ENCODE measurements around the gene GRB14.
"Not testable (repeated sequence)": the region's sequence is repeated elsewhere in the genome, so short reads cannot be mapped to it uniquely, and the experiment has no call there.

GRB14 gene

DNA sequence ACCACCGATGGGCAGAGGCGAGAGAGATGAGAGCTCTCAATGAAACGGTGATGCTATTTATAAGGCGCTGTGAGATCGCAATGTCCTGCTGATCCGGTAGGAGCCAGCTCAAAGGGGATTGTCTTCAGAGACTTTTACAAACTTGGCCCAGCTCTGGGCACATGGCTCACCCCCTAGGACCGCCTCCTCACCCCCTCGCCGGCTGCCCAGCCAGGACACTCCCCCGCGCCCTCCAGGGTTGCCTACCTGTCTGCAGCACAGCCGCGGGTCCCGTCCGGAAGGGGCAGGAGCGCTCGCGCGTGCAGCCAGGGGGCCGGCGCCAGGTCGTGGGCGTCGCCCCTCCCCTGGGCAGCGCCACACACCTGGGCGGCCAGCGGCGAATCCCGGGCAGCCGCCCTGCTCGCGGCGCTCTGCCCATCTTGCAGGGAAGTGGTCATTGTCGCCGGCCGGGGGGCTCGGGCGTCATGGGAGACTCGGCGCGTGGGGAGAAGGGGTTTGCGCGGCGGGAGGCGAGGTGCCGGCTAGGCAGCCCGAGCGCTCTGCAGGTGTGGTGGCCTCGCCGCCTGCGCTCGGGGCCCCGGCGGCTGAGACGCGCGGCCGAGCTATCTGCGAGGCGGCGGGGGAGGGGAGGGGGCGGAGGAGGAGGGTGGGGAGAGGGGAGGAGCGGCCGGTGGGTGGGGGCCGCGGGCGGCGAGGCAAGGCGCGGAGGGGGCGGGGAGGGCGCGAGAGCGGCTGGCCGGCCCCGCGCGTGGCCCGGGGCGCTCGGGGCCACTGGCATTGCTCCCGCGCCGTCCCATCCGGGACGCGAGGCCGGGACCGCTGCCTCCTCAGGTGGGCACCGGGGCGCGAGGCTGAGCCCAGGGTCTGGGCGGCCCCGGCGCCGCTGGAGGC, at the start of gene GRB14:
Gene GRB14 (minus strand): TSS at position 610 of the 891 bp plus-strand sequence. CDS start 173 bp downstream, at position 437.
- DNase-seq (ENCODE audit: low read depth in 2 of 3, low spot score in 1 of 3): no peak

DNA sequence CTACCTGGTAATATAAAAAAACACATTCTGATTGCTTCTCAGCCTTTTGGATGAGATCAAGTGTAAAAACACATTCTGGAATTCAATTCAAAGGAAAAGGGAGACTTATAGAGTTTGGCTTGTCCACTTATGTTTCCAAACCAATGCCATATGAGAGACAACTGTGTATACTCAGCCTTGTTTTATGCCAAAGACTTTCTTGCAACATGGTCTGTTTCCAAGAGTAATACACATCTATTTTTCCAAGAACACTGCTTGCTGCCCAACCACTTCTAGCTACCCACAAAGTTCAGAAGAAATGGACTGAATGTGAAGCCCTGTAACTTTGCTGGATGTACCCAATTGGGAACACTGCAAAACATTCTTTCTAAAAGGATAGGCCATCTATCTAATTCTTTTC, 48.0 kb upstream of the GRB14 start:
- DNase-seq (ENCODE audit: low read depth in 2 of 3, low spot score in 1 of 3): no peak

DNA sequence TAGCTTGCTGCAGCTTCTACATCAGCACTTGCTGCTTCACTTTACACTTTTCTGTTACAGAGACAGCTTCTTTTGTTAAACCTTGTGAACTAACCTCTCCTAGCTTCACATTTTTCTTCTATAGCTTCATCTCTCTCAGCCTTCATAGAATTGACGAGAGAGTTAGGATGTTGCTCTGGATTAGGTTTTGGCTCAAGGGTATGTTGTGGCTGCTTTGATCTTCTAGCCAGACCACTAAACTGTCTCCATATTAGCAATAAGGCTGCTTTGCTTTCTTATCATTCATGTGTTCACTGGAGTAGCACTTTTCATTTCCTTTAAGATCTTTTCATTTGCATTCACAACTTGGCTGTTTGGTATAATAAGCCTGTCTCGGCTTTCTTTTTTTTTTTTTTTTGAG, 46.3 kb upstream of the GRB14 start:
- DNase-seq (ENCODE audit: low read depth in 2 of 3, low spot score in 1 of 3): no peak

DNA sequence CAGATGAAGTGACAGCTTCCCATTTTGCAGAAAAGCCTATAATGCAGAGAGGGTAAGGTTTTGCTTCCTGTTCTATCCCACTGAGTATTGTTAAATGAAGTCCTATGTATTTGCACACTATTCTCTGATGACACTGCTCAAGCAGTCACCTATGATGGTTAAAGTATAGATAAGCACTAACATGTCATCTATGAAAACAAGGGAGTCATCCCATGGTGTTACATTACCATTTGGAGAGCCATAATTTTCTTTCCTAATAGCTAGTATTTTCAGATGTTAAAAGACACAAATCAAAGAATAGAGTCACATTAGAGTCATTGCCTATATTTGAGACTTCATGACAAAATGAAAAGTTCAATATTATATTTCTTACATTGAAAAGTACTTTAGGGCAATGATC, 42.8 kb upstream of the GRB14 start:
- DNase-seq (ENCODE audit: low read depth in 2 of 3, low spot score in 1 of 3): no peak

DNA sequence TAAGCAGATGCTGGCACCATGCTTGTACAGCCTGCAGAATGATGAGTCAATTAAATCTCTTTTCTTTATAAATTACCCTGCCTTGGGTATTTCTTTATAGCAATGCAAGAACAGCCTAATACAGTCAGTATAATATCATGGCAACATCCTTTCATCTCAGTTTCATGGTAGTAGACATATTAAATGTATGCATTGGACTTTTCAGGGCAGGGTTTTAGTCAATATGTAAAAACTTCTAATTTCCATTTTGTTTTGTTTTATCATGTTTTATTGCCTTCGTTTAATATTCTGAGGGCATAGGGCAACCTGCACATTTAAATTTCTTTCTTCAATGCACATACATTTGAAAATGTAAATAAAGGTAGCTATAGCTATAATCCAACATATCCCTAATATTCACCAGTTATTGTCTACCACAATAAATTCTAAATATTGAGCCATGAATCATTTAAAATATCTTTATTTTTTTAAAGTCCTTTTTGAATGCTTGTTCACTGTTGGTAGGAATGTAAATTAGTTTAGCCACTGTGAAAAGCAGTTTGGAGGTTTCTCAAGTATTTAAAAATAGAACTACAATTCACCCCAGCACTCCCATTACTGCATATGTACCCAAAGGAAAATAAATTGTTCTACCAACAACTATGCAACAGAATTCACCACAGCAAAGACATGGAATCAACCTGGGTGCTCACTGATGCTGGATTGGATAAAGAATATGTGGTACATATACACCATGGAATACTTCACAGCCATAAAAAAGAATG, 41.8 kb upstream of the GRB14 start:
- DNase-seq (ENCODE audit: low read depth in 2 of 3, low spot score in 1 of 3): no peak

DNA sequence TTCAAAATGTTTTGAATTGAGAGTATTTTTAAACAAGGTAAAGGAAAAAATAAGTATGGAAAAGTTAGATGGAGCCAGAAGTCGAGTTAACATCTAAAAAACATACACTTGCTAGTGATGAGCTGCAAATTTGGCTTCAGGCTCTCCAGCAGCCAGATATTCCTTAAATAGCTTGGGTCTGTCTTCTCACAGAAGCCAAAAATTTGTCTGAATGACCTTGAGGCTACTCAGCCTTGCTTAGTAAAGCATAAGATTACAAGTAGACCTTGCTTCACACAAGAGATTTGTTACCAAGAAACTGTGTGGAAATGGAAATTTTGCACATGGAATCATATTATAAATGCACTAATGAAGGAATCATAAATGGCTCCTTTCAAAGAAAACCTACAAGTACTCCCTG, 40.8 kb upstream of the GRB14 start:
- no peak for DNase-seq (ENCODE audit: low read depth in 2 of 3, low spot score in 1 of 3)

DNA sequence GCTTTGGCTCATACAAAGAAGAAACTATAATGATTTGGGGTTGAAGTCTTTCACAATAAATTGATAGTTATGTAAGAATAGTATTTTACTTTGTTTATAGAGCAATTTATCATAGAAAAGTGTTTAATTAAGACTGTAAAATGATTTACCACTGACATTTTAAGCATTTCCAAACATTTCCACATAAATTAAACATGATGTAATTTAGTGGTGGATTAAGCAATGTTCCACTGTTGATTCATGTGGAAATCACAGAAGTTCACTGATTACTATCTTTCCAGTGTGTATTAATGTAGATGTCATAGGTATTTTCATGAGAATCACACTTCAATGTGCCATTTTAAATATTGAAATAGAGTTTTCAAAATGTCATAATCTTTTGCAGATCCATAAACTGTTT, 40.1 kb upstream of the GRB14 start:
- DNase-seq (ENCODE audit: low read depth in 2 of 3, low spot score in 1 of 3): no peak

DNA sequence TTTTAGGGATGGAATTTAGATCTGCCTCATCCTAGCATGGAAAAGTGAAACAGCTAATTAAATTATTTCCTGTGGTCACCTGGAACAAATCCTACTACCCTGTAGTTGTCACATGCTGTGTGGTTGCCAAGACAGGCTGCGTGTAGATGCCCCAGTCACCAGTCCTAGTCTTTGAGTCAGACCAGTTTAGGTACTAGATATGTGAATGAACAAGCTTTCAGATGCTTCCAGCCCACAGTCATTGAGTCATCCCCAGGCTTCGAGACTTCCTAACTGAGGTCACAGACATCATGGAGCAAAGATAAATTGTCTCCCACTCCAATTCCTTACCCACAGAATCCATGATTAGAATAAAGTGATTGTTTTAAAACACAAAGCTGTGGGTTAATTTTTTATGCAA, 35.8 kb upstream of the GRB14 start:
- no peak for DNase-seq (ENCODE audit: low read depth in 2 of 3, low spot score in 1 of 3)

DNA sequence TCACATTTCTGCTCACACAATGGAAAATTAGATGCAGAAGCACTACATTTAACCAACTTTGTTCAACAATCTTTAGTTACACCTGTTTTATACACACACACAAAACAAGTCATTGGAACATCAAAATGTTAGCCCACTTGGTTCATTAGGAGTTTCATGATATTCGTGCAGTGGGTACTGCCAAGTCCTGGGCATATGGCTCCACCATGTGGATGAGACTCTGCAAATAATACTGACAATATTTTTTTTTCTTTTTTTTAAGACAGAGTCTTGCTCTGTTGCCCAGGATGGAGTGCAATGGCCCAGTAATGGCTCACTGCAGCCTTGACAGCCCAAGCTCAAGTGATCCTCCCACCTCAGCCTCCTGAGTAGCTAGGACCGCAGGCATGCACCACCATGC, 34.5 kb upstream of the GRB14 start:
- DNase-seq (ENCODE audit: low read depth in 2 of 3, low spot score in 1 of 3): no peak

DNA sequence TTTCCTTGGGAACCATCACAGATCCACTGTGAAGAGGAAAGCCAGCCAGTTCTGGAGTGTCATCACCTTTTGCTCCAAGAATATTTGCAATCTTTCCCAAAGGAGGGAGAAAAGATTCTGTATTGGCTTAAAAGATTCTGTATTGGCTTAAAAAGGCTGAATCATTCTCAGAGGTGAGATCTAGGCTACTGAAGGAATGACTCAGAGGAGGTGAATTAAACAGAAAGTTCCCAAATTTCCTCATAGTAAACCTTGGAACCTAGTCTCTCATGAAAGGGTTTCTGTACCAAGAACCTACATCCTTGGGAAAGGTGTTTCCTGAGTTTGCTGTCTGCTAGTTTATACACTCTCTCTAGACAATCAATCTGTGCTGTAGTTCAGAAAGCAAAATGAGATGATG, 34.1 kb upstream of the GRB14 start:
- no peak for DNase-seq (ENCODE audit: low read depth in 2 of 3, low spot score in 1 of 3)

DNA sequence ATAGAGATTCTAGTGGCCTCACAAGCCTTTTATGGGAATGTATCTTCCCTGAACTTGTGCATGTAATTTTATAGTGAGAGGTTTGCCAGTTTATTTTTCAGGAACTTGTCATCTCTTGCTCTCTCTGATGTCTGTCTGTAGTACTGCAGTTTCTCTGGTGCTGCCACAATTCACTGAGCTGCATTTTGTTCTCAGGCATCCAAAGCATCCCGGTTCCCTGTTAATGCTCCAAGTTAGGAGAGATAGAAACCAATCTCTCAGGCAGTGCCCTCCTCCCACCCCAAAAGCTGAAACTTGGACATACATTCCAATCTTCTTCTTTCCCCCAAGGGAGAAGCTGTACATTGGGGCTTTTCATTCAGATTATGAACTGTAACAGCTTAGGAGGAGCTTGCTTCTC, 30.1 kb upstream of the GRB14 start:
- no peak for DNase-seq (ENCODE audit: low read depth in 2 of 3, low spot score in 1 of 3)

DNA sequence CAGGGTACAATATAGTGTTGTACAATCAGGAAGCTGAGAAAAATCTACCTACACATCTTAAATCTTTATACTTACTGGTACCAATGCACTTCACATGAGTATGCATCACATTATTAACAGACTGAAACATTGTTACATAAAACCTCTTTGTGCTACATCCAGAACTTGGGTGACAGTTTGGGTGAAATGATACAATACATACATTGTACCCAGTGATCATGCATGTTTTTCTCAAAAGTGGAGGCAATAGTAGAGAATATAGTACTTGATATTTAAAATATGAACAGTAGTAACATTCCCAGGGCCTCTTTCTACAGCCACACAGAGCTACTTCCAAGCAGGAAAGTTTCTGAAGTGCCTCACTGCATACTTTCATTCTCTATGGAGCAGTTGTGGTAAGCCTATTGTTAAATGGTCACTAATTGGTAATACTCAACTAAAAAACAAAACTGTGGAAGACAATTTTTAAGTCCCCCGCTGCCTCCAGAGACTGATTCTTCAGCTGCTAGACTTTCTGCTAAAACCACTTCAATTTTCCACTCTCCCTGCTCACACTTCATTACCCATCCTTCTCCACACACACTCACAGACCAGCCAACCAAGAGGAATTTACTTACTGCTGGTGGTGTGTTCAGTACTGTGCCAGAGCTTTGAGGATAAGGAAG, 22.9 kb upstream of the GRB14 start:
- DNase-seq (ENCODE audit: low read depth in 2 of 3, low spot score in 1 of 3): no peak

DNA sequence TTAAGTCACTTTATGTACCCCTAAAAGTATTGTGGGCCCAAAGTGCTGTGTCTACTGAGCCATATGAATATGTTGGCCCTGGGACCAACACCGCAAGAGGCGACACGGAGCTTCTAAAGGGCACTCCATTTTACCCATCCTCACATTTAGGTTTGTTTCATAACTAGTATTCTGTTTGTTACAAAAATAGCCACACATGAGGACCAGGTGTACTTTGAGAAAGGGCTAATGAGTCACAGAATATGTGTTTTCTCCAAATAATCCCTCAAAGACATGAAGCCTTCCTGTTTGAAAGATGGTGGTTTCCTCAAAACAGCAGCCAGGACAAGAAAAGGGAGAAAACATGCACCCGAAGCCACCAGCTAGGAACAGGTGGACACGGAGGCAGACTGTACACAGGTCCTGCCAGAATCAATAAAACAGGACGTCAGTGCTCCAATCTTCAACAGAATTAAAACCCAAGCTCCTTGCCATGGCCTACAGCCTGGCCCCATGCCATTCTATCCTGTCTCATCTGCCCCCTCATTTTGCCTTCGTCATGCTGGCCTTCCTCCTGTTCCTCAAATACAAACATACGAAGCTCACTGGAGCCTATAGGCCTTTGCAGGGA, 21.8 kb upstream of the GRB14 start:
- no peak for DNase-seq (ENCODE audit: low read depth in 2 of 3, low spot score in 1 of 3)

DNA sequence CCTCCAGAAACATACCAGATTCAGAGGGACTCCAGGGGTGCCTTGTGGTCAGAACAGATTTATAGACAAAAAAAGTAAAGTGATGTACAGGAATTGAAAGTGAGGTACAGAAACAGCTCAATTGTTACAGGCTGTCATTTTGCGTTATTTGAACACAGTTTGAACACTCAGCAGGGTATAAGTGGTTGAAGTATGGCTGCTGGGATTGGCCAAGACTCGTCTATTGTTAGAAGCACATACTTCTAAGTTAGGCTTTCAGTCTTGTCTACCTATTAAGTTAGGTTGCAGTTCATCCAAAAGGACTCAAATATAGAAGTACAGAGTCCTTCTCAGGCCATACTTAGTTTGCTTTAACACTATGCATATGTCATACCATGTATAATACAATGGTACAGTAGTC, 21.0 kb upstream of the GRB14 start:
- DNase-seq (ENCODE audit: low read depth in 2 of 3, low spot score in 1 of 3): no peak

DNA sequence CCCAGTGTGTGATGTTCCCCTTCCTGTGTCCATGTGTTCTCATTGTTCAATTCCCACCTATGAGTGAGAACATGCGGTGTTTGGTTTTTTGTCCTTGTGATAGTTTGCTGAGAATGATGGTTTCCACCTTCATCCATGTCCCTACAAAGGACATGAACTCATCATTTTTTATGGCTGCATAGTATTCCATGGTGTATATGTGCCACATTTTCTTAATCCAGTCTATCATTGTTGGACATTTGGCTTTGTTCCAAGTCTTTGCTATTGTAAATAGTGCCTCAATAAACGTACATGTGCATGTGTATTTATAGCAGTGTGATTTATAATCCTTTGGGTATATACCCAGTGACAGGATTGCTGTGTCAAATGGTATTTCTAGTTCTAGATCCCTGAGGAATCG, 7.0 kb upstream of the GRB14 start:
- not testable (repeated sequence) for DNase-seq (ENCODE audit: low read depth in 2 of 3, low spot score in 1 of 3)

DNA sequence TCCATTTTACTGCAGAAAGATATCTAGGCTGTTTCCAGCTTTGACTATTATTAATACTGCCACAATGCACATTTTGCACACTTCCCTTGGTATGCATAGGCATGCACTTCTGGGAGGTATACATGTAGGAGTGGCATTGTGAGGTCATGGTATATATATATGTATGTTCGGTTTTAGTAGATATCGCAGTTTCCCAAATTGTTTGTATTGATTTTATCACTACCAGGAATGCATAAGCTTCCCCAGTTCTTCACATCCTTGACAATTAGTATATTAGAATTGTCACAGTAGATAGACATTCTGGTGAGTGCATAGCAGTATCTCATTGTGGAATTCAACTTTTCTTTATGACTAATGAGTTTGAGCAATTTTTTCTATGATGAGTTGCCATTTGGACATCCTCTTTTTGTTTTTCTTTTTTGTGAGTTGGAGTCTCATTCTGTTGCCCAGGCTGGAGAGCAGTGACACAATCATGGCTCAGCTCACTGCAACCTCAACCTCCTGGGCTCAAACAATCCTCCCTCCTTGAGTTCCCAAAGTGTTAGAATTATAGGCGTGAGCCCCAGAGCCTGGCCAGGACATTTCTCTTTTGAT, 4.2 kb upstream of the GRB14 start:
- DNase-seq (ENCODE audit: low read depth in 2 of 3, low spot score in 1 of 3): no peak

DNA sequence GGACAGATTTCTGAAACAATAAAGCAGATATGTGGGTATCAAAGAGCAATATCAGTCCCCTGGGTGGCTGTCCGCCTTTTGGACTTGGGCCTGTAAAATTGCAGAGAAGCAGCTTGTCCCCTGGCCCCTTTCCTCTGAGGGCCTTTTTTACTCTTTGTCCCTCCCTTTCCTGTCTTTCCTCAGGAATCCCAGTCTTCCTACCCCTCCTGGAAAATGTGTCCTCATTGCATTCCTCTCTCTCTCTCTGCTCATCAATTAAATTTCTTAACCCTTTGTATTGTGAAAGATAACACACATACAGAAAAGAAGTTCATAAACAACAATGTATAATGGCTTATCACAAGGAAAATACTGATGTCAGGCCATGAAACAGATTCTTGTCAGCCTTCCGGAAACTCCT, 3.0 kb upstream of the GRB14 start:
- no peak for DNase-seq (ENCODE audit: low read depth in 2 of 3, low spot score in 1 of 3)

DNA sequence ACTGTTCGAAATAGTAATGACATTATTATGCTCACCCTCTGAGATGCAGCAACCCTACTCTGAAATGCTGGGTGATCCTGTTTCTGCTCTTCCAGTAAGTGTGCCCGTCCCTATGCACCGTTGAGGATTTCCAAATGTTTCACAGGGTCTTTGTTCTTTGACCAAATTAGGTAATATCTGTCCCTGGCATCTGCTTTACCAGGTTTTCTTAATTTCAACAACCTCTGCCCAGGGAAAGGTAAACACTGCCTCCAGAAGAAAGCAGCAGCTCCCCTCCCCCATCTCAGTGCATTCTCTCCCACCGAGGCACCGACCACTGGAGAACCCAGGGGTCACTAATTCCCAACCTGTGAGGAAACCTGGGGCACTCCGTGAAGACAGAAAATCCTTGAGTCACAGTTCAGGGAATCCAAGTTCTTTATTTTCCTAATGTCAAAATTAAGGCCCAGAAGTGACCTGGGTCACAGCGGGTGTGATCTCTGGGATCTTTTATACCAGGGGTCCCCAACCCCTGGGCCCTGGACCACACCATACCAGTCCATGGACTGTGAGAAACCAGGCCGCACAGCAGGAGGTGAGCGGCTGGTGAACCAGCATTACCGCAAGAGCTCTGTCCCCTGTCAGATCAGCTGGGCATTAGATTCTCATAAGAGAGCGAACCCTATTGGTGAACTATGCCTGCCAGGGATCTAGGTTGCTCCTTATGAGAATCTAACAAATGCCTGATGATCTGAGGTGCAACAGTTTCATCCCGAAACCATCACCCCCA, 1.2 kb upstream of the GRB14 start:
- DNase-seq (ENCODE audit: low read depth in 2 of 3, low spot score in 1 of 3): no peak

DNA sequence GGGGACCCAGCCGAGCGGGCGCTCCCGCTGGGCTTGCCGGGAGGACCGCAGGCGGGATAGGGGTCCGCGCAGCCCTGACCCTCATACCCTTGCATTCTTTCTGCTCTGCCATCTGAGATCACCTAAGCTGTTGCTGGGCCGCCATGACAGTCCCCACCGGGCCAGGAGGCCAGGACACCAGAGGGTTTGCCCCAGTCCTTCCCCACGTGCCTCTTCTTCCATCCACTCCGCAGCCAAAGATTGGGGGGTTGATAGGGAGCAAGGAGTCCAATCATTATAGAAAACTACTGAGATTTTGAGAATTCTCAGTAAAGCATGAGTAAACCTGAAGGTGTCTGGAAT, 453 bp upstream of the GRB14 start:
- DNase-seq (ENCODE audit: low read depth in 2 of 3, low spot score in 1 of 3): no peak

DNA sequence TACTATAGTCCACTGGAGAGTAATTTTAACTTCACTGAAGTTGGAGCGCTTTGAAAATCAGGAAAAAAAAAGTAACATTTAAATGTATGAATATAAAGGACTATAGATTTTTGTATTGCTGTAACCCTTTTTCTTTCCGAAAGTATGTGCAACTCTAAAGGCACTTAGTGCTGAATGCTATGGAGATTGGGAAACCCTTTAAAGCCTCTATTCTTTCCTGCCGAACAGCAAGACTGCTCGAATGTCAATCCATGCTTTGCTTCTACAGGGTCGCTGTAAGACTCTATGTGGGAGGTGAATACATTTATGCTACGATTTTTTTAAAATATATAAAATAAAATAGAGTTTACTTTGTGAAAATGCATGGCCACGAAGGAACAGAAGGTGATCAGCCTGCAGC, 825 bp downstream of the GRB14 start:
- no peak for DNase-seq (ENCODE audit: low read depth in 2 of 3, low spot score in 1 of 3)

DNA sequence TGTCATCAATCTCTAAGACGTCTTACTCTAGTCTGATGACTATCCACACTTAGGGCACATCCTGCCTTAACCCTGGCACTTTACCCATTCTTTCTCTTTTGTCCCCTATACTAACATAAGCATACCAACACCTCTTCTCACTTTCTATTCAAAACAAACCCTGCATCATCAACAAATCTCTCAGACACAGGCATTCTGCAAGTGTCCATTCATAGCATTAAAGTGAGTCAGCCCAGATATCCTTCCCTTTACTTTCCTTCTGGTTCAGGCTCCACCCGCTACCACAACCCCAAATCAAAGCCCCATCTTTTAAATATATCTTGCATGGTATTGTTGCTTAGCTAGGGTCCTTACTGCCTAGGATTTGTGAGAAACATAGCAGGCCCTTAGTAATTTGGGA, 3.8 kb downstream of the GRB14 start:
- DNase-seq (ENCODE audit: low read depth in 2 of 3, low spot score in 1 of 3): no peak
